Activated CD8-positive, alpha-beta memory T cell treated with anti-CD3 and anti-CD28 coated beads for 48 hours (primary cell): ENCODE measurements around the gene SHOX.
"Not testable (repeated sequence)": the region's sequence is repeated elsewhere in the genome, so short reads cannot be mapped to it uniquely, and the experiment has no call there.

Experiments used
- DNase-seq, 3 experiments: peaks; one replicate each; pipeline ENCODE4 v3.0.0-alpha.2; 2020; ENCODE audit warnings: low read depth in 2 of 3, low spot score in 2 of 3

SHOX gene

DNA sequence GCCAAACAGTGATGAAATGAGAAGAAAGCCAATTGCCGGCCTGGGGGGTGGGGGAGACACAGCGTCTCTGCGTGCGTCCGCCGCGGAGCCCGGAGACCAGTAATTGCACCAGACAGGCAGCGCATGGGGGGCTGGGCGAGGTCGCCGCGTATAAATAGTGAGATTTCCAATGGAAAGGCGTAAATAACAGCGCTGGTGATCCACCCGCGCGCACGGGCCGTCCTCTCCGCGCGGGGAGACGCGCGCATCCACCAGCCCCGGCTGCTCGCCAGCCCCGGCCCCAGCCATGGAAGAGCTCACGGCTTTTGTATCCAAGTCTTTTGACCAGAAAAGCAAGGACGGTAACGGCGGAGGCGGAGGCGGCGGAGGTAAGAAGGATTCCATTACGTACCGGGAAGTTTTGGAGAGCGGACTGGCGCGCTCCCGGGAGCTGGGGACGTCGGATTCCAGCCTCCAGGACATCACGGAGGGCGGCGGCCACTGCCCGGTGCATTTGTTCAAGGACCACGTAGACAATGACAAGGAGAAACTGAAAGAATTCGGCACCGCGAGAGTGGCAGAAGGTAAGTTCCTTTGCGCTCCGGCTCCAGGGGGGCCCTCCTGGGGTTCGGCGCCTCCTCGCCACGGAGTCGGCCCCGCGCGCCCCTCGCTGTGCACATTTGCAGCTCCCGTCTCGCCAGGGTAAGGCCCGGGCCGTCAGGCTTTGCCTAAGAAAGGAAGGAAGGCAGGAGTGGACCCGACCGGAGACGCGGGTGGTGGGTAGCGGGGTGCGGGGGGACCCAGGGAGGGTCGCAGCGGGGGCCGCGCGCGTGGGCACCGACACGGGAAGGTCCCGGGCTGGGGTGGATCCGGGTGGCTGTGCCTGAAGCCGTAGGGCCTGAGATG lies at the start of gene SHOX:
Gene SHOX (plus strand): TSS at position 180 of the 885 bp plus-strand sequence. CDS start 107 bp downstream, at position 287.
- DNase-seq, result no peak

DNA sequence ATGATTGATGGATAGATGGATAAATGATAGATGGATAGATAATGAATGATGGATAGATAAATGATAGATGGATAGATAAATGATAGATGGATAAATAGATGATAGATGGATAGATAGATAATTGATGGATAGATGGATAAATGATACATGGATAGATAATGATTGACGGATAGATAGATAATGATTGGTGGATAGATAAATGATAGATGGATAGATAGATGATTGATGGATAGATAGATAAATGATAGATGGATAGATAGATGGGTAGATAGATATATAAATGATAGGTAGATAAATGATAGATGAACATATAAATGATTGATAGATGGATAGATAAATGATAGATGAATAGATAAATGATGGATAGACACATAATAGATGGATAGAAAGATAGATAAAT lies 49.5 kb upstream of the SHOX start:
- DNase-seq, result no peak

- DNase-seq, result no peak
Measured at GRCh38 chrX:581720-582298, 48.8 kb upstream of the SHOX start.

DNA sequence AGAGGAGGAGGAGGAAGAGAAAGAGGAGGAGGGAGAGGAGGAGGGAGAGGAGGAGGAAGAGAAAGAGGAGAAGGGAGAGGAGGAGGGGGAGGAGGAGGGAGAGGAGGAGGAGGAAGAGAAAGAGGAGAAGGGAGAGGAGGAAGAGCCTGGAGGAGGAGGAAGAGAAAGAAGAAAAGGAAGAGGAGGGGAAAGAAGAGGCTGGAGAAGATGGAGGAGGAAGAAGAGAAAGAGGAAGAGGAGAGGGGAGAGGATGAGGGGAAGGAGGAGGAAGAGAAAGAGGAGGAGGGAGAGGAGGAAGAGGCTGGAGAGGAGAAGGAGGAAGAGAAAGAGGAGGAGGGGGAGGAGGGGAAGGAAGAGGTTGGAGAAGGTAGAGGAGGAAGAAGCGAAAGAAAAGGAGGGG lies 46.0 kb upstream of the SHOX start:
- no peak for DNase-seq

GRCh38 chrX:585115-585808 lies 45.3 kb upstream of the SHOX start:
- DNase-seq, result no peak

DNA sequence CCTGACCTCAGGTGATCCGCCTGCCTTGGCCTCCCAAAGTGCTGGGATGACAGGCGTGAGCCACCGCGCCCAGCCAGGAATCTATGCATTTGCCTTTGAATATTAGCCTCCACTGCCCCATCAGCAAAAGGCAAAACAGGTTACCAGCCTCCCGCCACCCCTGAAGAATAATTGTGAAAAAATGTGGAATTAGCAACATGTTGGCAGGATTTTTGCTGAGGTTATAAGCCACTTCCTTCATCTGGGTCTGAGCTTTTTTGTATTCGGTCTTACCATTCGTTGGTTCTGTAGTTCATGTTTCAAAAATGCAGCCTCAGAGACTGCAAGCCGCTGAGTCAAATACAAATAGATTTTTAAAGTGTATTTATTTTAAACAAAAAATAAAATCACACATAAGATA lies 44.2 kb upstream of the SHOX start:
- no peak for DNase-seq

GRCh38 chrX:589261-589660 lies 41.3 kb upstream of the SHOX start:
- DNase-seq, result not testable (repeated sequence)

DNA sequence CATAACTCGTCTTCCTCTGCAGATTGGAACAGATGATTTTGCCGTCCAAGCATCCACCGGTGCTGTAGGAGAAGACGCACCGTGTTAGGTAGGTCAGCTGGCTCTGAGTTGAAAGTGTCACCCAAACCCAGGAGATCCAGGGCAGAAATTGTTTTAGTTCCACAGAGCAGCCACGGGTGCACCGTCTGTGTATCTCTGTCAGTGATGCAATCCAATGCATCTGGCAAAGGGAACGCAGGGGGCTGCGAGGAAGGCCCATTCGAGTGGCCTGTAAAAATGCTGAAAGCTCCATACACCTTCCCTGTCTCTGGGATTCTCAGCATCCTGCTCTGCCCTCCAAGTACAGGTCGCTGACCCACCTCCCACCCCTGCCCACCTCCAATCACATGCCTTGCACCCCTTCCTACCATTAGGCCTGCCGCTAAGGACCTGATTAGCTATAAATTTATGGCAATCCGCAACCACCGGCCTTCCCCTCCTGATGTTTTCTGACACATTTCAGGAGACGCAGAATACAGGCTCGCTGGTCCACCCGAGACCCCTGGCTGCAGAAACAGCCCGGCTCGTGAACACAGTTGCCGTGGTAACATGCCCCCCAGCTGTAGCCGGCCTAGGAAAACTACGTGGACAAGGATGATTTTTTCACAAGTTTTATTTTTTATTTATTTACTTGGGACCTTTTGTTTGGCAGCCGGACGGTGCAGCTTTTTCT lies 39.7 kb upstream of the SHOX start:
- no peak for DNase-seq

DNA sequence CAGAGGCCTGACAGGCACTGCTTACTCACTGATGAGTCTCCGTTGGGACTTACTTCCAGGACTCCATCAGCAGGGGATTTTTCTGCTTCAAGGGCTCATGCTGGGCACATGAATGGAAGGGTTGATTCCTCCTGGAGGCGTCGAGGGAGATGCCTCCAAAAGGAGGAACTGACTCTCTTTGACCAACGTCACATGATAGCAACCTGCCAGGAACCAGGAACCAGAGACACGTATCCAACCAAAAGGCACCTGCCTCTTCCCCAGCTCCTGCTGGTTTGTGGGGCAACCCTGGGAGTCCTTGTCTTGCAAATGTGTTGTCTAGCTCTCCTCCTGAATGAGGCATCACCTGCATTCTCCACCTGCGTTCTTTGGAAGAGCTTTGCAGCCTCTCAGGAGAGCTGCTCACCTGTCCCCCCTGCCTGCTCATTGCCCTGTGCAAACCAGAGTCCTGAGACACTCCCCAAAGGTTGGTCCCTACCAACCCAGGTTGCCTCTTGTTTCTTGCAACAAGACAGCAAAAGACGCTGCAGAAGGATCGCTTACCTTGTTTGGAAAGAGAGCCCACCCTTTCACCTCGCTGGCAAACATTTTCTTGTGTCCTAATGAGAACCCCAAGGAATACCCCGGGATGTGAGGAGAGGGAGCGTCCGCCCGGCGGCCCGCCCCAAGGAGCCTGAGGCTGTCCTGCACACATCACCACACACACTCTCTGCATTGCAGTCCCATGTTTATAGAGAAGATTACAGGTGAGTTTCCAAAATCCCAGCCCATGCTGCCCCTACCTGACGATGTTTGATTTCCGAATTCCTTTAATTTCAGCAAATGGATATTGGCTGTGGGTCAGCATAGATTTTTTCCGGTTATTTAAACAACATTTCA lies 30.5 kb upstream of the SHOX start:
- DNase-seq, result no peak

DNA sequence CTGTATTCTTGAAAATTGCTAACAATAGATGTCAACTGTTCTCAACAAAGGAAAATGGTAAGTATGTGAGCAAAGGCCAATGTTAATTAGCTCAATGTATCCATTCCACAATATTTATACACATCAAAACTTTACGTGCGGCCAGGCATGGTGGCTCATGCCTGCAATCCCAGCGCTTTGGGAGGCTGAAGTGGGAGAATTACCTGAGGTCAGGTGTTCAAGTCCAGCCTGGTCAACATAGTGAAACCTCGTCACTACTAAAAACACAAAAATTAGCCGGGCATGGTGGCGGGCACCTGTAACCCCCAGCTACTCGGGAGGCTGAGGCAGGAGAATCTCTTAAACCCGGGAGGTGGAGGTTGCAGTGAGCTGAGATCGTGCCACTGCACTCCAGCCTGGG lies 27.6 kb upstream of the SHOX start:
- not testable (repeated sequence) for DNase-seq

- not testable (repeated sequence) for DNase-seq
Measured at GRCh38 chrX:604616-605015, 26.0 kb upstream of the SHOX start.

DNA sequence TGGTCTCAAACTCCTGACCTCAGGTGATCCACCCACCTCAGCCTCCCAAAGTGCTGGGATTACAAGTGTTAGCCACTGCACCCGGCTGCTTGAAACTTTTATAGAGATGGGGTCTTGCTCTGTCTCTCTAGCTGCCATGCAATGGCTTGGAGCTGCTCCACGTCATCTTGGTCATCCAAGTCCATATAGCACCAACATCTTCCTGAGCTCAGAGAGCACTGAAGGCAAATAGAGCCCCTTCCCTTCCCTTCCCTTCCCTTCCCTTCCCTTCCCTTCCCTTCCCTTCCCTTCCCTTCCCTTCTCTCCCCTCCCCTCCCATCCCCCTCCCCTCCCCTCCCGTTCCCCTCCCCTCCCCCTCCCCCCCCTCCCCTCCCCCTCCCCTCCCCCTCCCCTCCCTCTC lies 22.5 kb upstream of the SHOX start:
- DNase-seq, result not testable (repeated sequence)

- no peak for DNase-seq
Measured at GRCh38 chrX:614136-614535, 16.5 kb upstream of the SHOX start.

DNA sequence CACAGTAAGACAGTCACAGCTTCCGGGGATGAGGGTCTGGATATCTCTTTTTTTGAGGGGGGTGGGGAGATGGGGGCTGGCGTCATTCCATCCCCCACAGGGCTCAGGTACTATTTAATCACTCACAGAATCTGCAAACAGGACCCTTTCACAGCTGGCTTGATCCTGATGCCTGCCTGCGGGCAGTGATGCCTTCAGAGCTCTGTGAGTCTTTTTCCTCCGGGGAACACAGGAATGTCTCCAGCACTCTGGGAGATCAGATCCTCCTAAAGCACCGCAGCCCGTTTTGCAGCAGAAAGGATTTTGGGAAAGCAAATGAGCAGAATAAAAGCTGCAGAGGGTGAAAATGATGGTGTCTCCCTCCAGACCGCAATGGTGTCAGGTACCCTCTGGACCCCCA lies 13.2 kb upstream of the SHOX start:
- DNase-seq, result no peak

GRCh38 chrX:617891-618290 lies 12.7 kb upstream of the SHOX start:
- DNase-seq, result no peak

GRCh38 chrX:618304-618703 lies 12.3 kb upstream of the SHOX start:
- not testable (repeated sequence) for DNase-seq

DNA sequence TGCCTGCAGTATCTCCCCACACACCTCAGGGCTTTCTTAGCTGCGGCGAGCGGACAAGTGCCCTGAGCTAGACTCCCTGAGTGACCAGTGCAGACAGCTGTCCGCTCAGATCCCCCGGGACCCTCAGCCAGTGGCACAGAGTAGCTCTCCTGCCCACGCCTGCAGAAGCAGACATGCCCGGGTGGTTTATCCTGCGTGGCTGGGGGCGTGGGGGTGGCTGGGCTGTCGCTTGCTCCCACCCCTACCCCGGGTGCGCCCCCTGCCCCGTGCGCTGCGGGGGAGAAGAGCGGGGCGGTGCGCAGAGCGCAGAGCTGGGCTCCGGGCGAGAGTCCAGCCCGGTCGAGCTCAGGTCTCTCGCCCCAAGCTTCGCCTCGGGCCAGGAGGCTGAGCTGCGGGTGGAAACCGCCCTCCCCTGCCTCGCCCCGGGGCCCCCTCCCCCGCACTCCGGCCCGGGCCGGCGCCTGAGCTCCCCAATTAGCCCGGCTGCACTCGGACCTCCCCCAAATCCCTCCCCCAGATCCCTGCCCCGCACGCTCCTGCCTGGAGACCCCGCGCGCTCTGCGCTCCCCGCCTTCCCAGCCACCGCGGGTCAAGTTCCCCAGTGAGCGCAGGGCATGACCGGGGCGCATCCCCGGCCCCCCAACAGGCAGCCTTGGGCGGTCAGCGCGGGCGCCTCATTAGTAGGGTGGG lies 11.7 kb upstream of the SHOX start:
- no peak for DNase-seq

DNA sequence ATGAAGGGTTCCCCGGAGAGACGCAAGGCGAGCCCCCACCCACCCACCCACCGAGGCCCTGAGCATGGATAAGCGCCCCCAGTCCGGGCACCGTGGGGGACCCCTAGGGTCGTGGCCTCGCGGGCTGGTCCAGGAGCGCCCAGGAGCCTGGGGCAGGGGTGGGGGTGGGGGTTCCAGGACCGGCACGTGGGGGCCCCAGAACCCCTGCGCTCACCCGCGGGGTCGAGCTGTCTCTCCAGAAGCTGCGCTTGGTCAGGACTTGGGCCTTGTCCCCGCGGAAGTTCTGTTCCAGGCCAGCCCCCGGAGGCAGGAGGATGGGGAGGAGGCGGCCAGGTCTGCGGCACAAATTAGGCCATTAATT lies 11.2 kb upstream of the SHOX start:
- DNase-seq, result no peak

GRCh38 chrX:619812-620531 lies 10.6 kb upstream of the SHOX start:
- DNase-seq, result no peak
